CD4-positive, CD25-positive, alpha-beta regulatory T cell (primary cell): Measurements from ENCODE around the gene TRAK2. TPM values are rescaled to one million over a fixed set of nuclear protein-coding genes. Genes with fewer than 3 reads are reported as not detected.

Experiments used
- ATAC-seq, 2 donors: fragments of 150-1000 bp; cut with Tn5 transposase; one replicate each; pipeline ENCODE4 v1.10.0; 2021; ENCODE audit warnings: low read depth in 2 of 2, moderate number of reproducible peaks in 2 of 2, moderate library complexity in 1 of 2
- DNase-seq, 3 donors: peaks; one replicate each; pipeline versions ENCODE4 v3.0.0 to v3.0.0-alpha.2; 2012 to 2022; ENCODE audit warnings: mixed read lengths in 1 of 3
- H3K27ac ChIP-seq: one replicate; pipeline ENCODE4 v1.7.0; 2013; ENCODE audit warnings: mild to moderate bottlenecking, low read length; ENCODE audit not compliant: insufficient read depth, poor library complexity, severe bottlenecking
- H3K27me3 ChIP-seq: one replicate; pipeline ENCODE4 v1.7.0; 2013; ENCODE audit warnings: low read length; ENCODE audit not compliant: control insufficient read depth, insufficient read depth
- H3K36me3 ChIP-seq: one replicate; pipeline ENCODE4 v1.7.0; 2013; ENCODE audit warnings: mild to moderate bottlenecking, low read length, moderate library complexity; ENCODE audit not compliant: control insufficient read depth, insufficient read depth
- H3K4me1 ChIP-seq: 2 replicates; pipeline ENCODE4 v1.7.0; 2013; ENCODE audit warnings: mild to moderate bottlenecking, low read length; ENCODE audit not compliant: insufficient read depth, control insufficient read depth, poor library complexity, severe bottlenecking
- H3K4me3 ChIP-seq: one replicate; pipeline ENCODE4 v1.7.0; 2013; ENCODE audit warnings: low read depth, mild to moderate bottlenecking, low read length, moderate library complexity
- H3K9me3 ChIP-seq, 2 experiments: 1 replicate in 1 of 2; 2 replicates in 1 of 2; pipeline ENCODE4 v1.7.0; 2013; ENCODE audit warnings: low read length in 2 of 2, mild to moderate bottlenecking in 1 of 2, moderate library complexity in 1 of 2; ENCODE audit not compliant: control insufficient read depth in 2 of 2
- H3K27ac Mint-ChIP-seq, 3 donors: one replicate each; pipeline ENCODE4 v1.8.0; 2020 to 2022; ENCODE audit warnings: mild to moderate bottlenecking in 3 of 3, mixed read lengths in 3 of 3, moderate library complexity in 2 of 3
- H3K27me3 Mint-ChIP-seq: one replicate; pipeline ENCODE4 v1.8.0; 2022; ENCODE audit warnings: mild to moderate bottlenecking, mixed read lengths
- H3K36me3 Mint-ChIP-seq: one replicate; pipeline ENCODE4 v1.8.0; 2020; ENCODE audit warnings: mixed read lengths
- H3K4me1 Mint-ChIP-seq, 4 donors: one replicate each; pipeline ENCODE4 v1.8.0; 2020 to 2022; ENCODE audit warnings: mixed read lengths in 4 of 4, mild to moderate bottlenecking in 1 of 4
- H3K4me3 Mint-ChIP-seq, 4 donors: one replicate each; pipeline ENCODE4 v1.8.0; 2020 to 2022; ENCODE audit warnings: mild to moderate bottlenecking in 4 of 4, mixed read lengths in 4 of 4, moderate library complexity in 3 of 4
- H3K9me3 Mint-ChIP-seq, 7 donors: one replicate each; pipeline ENCODE4 v1.8.0; 2020 to 2022; ENCODE audit warnings: mixed read lengths in 7 of 7, mild to moderate bottlenecking in 3 of 7, moderate library complexity in 2 of 7
- polyA plus RNA-seq, 4 donors: library from polyadenylated mRNA; unstranded; fragments of 300-500 nt; fragmentation: Illumina TruSeq; gene quantifications; one replicate each; pipeline ENCODE4 v1.2.3, GENCODE V29; 2021
- total RNA-seq: library from RNA; stranded (reverse); gene quantifications from one replicate; pipeline ENCODE4 v1.2.3, GENCODE V29; 2022

Gene TRAK2
- total and polyA plus RNA-seq, 5 donors from 2014 or later: 53.0 to 66.5 (median 58.9) TPM

GRCh38 chr2:201402651-201403562 is 48.4 kb downstream of the TRAK2 start:
- Histone ChIP-seq H3K4me3 (no peak overlapping the region), H3K27ac (no peak overlapping the region), H3K9me3 (no peaks in the 10 kb centered on the region), H3K27me3 (no peaks in the 10 kb centered on the region), H3K36me3 (peaks cover 32% of the 10 kb centered on the region), H3K4me1 (peaks cover 18% of the 10 kb centered on the region)
- Mint-ChIP-seq H3K27ac (peak overlapping the region in 1 of 3 donors; percentile 48), H3K4me3 (no peak overlapping the region), H3K4me1 (peaks cover 47 to 67% (median 55%) of the 10 kb centered on the region in 4 donors), H3K27me3 (no peaks in the 10 kb centered on the region), H3K36me3 (peaks cover 30% of the 10 kb centered on the region), H3K9me3 (no peaks in the 10 kb centered on the region)
- ATAC-seq (no peak), DNase-seq (no peak)

GRCh38 chr2:201401815-201402214 is 49.4 kb downstream of the TRAK2 start:
- no peaks in the 10 kb centered on the region for H3K27me3 ChIP-seq
- H3K4me3 ChIP-seq: no peak overlapping the region
- ATAC-seq: no peak
- Mint-ChIP-seq H3K36me3 (peaks cover 34% of the 10 kb centered on the region), H3K27ac (no peak overlapping the region), H3K4me1 (peaks cover 43 to 58% (median 48%) of the 10 kb centered on the region in 4 donors), H3K27me3 (no peaks in the 10 kb centered on the region), H3K9me3 (no peaks in the 10 kb centered on the region), H3K4me3 (no peak overlapping the region)
- no peaks in the 10 kb centered on the region for H3K9me3 ChIP-seq
- H3K36me3 ChIP-seq: peaks cover 39% of the 10 kb centered on the region
- H3K27ac ChIP-seq: no peak overlapping the region
- no peak for DNase-seq
- peaks cover 18% of the 10 kb centered on the region for H3K4me1 ChIP-seq

- Mint-ChIP-seq H3K27ac (no peak overlapping the region), H3K9me3 (no peaks in the 10 kb centered on the region), H3K36me3 (peaks cover 55% of the 10 kb centered on the region), H3K27me3 (no peaks in the 10 kb centered on the region), H3K4me1 (peaks cover 7 to 19% (median 11%) of the 10 kb centered on the region in 4 donors), H3K4me3 (no peak overlapping the region)
- Histone ChIP-seq H3K27me3 (no peaks in the 10 kb centered on the region), H3K9me3 (no peaks in the 10 kb centered on the region), H3K4me1 (no peaks in the 10 kb centered on the region), H3K27ac (no peak overlapping the region), H3K4me3 (no peak overlapping the region), H3K36me3 (peaks cover 81% of the 10 kb centered on the region)
- DNase-seq (no peak), ATAC-seq (no peak)
Measured at GRCh38 chr2:201396595-201396994, 54.7 kb downstream of the TRAK2 start.

GRCh38 chr2:201383136-201383535 is 68.1 kb downstream of the TRAK2 start:
- no peaks in the 10 kb centered on the region for H3K27me3 ChIP-seq
- Mint-ChIP-seq H3K27me3 (no peaks in the 10 kb centered on the region), H3K4me1 (peaks cover 0 to 23% (median 0%) of the 10 kb centered on the region in 4 donors), H3K9me3 (no peaks in the 10 kb centered on the region), H3K27ac (no peak overlapping the region), H3K36me3 (peaks cover 67% of the 10 kb centered on the region), H3K4me3 (no peak overlapping the region)
- no peak for ATAC-seq
- H3K9me3 ChIP-seq: no peaks in the 10 kb centered on the region
- no peak overlapping the region for H3K4me3 ChIP-seq
- no peaks in the 10 kb centered on the region for H3K4me1 ChIP-seq
- peaks cover 90% of the 10 kb centered on the region for H3K36me3 ChIP-seq
- no peak overlapping the region for H3K27ac ChIP-seq
- DNase-seq: no peak

- H3K4me3 ChIP-seq: no peak overlapping the region
- Mint-ChIP-seq H3K4me3 (no peak overlapping the region), H3K4me1 (peaks cover 0 to 11% (median 7%) of the 10 kb centered on the region in 4 donors), H3K27ac (peak overlapping the region in 1 of 3 donors; percentile 51), H3K27me3 (no peaks in the 10 kb centered on the region), H3K36me3 (peaks cover 57% of the 10 kb centered on the region), H3K9me3 (no peaks in the 10 kb centered on the region)
- no peaks in the 10 kb centered on the region for H3K27me3 ChIP-seq
- H3K4me1 ChIP-seq: no peaks in the 10 kb centered on the region
- ATAC-seq: no peak
- no peak overlapping the region for H3K27ac ChIP-seq
- H3K9me3 ChIP-seq: no peaks in the 10 kb centered on the region
- peaks cover 57% of the 10 kb centered on the region for H3K36me3 ChIP-seq
- no peak for DNase-seq
Measured at GRCh38 chr2:201378496-201379397, 72.5 kb downstream of the TRAK2 start.

GRCh38 chr2:201377218-201377617 is 74.0 kb downstream of the TRAK2 start:
- peaks cover 42% of the 10 kb centered on the region for H3K36me3 ChIP-seq
- H3K4me3 ChIP-seq: no peak overlapping the region
- no peak overlapping the region for H3K27ac ChIP-seq
- ATAC-seq (no peak), DNase-seq (no peak)
- H3K36me3 Mint-ChIP-seq: peaks cover 57% of the 10 kb centered on the region
- H3K9me3 Mint-ChIP-seq: peaks cover 0 to 1% (median 0%) of the 10 kb centered on the region in 7 donors
- H3K4me1 ChIP-seq: no peaks in the 10 kb centered on the region
- H3K27ac Mint-ChIP-seq: peak overlapping the region in 1 of 3 donors; percentile 5
- H3K27me3 Mint-ChIP-seq: no peaks in the 10 kb centered on the region
- H3K4me3 Mint-ChIP-seq: no peak overlapping the region
- no peaks in the 10 kb centered on the region for H3K27me3 ChIP-seq
- H3K4me1 Mint-ChIP-seq: peaks cover 2 to 11% (median 10%) of the 10 kb centered on the region in 4 donors
- no peaks in the 10 kb centered on the region for H3K9me3 ChIP-seq

- H3K4me1 Mint-ChIP-seq: peaks cover 5 to 20% (median 14%) of the 10 kb centered on the region in 4 donors
- H3K27me3 ChIP-seq: no peaks in the 10 kb centered on the region
- DNase-seq (no peak), ATAC-seq (no peak)
- H3K9me3 ChIP-seq: peaks cover 7 to 11% of the 10 kb centered on the region in 2 experiments
- H3K4me1 ChIP-seq: no peaks in the 10 kb centered on the region
- H3K36me3 ChIP-seq: peaks cover 7% of the 10 kb centered on the region
- H3K4me3 ChIP-seq: no peak overlapping the region
- no peak overlapping the region for H3K4me3 Mint-ChIP-seq
- no peaks in the 10 kb centered on the region for H3K27me3 Mint-ChIP-seq
- no peak overlapping the region for H3K27ac ChIP-seq
- H3K9me3 Mint-ChIP-seq: peaks cover 0 to 22% (median 5%) of the 10 kb centered on the region in 7 donors
- no peak overlapping the region for H3K27ac Mint-ChIP-seq
- peaks cover 78% of the 10 kb centered on the region for H3K36me3 Mint-ChIP-seq
Measured at GRCh38 chr2:201369775-201370174, 81.5 kb downstream of the TRAK2 start.
